HepG2 (cell line): ENCODE data around the gene PGK1. TPM values are rescaled to one million over a fixed set of nuclear protein-coding genes. Genes with fewer than 3 reads are reported as not detected.

Experiments used
- FIP1L1 ChIP-seq: fragments of 200-400 bp; formaldehyde crosslinking; IDR thresholded peaks from 2 replicates; pipeline ENCODE4 v1.6.1; 2018; ENCODE audit warnings: low read depth, mild to moderate bottlenecking, low read length, moderate library complexity, borderline replicate concordance; ENCODE audit not compliant: insufficient read depth
- FOXK2 ChIP-seq: fragments of 450-650 bp; IDR thresholded peaks from 2 replicates; pipeline ENCODE4 v1.6.1; 2016
- GATAD2A ChIP-seq: IDR thresholded peaks from 2 replicates; pipeline ENCODE4 v1.6.1; 2016
- HOXA3 ChIP-seq: sonication (generic); formaldehyde crosslinking; IDR thresholded peaks from 2 replicates; pipeline ENCODE4 v1.5.0; 2020; ENCODE audit warnings: missing genetic modification reagents
- KLF15 ChIP-seq: sonication (generic); formaldehyde crosslinking; IDR thresholded peaks from 2 replicates; pipeline ENCODE4 v1.8.1; 2023; ENCODE audit warnings: borderline replicate concordance, mild to moderate bottlenecking, inconsistent platforms, missing genetic modification reagents, mixed read lengths
- SAP130 ChIP-seq: IDR thresholded peaks from 2 replicates; pipeline ENCODE4 v1.6.1; 2016; ENCODE audit warnings: low read depth
- SATB2 ChIP-seq: sonication (generic); formaldehyde crosslinking; IDR thresholded peaks from 2 replicates; pipeline ENCODE4 v1.5.0; 2020; ENCODE audit warnings: missing genetic modification reagents
- SMC3 ChIP-seq: IDR thresholded peaks from 2 replicates; pipeline ENCODE4 v1.6.1; 2011; ENCODE audit warnings: low read length, improper control_type of control experiment
- ZBTB20 ChIP-seq: sonication (generic); formaldehyde crosslinking; IDR thresholded peaks from 2 replicates; pipeline ENCODE4 v1.8.1; 2023; ENCODE audit warnings: missing genetic modification reagents, low read depth, mild to moderate bottlenecking, borderline replicate concordance
- ZNF124 ChIP-seq: sonication (generic); formaldehyde crosslinking; IDR thresholded peaks from 2 replicates; pipeline ENCODE4 v1.4.0; 2020; ENCODE audit warnings: missing genetic modification reagents
- ZNF160 ChIP-seq: sonication (generic); formaldehyde crosslinking; IDR thresholded peaks from 2 replicates; pipeline ENCODE4 v1.8.0; 2022; ENCODE audit warnings: mild to moderate bottlenecking, inconsistent platforms, missing genetic modification reagents
- ZNF296 ChIP-seq: sonication (generic); formaldehyde crosslinking; conservative IDR thresholded peaks from 2 replicates; pipeline ENCODE4 v1.5.0; 2020; ENCODE audit warnings: mild to moderate bottlenecking, missing genetic modification reagents
- ZNF331 ChIP-seq: sonication (generic); formaldehyde crosslinking; IDR thresholded peaks from 2 replicates; pipeline ENCODE4 v1.4.0; 2020; ENCODE audit warnings: missing genetic modification reagents
- polyA plus RNA-seq, 8 experiments: library from polyadenylated mRNA; depleted of rRNA in 3 of 8; stranded (reverse) in 7 of 8; unstranded in 1 of 8; fragments of >200 nt; fragmentation: Illumina TruSeq in 4 of 8; extraction: Trizol in 4 of 8; gene quantifications; 2 replicates each; pipeline versions ENCODE4 v1.2.1 to v1.2.3, GENCODE V29; 2011 to 2016; ENCODE audit warnings: low read depth in 4 of 8, missing spikeins in 1 of 8, mixed read lengths in 1 of 8; ENCODE audit not compliant: insufficient read depth in 1 of 8
- total RNA-seq, 5 experiments: library from RNA; depleted of rRNA; stranded (reverse); fragments of >200 nt; fragmentation: Illumina TruSeq; extraction: Trizol; gene quantifications; 2 replicates each; pipeline ENCODE4 v1.2.3, GENCODE V29; 2016; ENCODE audit warnings: low read depth in 1 of 5
- TF ChIP-seq, protein P1 (sequence below): sonication (generic); formaldehyde crosslinking; IDR thresholded peaks from 2 replicates; pipeline ENCODE4 v1.8.1; 2023; ENCODE audit warnings: mild to moderate bottlenecking, inconsistent platforms, moderate library complexity, missing genetic modification reagents, borderline replicate concordance
- TF ChIP-seq, protein P2 (sequence below): sonication (generic); formaldehyde crosslinking; IDR thresholded peaks from 2 replicates; pipeline ENCODE4 v1.5.1; 2020; ENCODE audit warnings: missing genetic modification reagents, mild to moderate bottlenecking, borderline replicate concordance
- TF ChIP-seq, protein P3 (sequence below): sonication (generic); formaldehyde crosslinking; IDR thresholded peaks from 2 replicates; pipeline ENCODE4 v1.9.0; 2021; ENCODE audit warnings: missing genetic modification reagents, borderline replicate concordance
- TF ChIP-seq, protein P4 (sequence below): sonication (generic); formaldehyde crosslinking; conservative IDR thresholded peaks from 2 replicates; pipeline ENCODE4 v1.4.0; 2020; ENCODE audit warnings: mild to moderate bottlenecking, missing genetic modification reagents, moderate library complexity
- TF ChIP-seq, protein P5 (sequence below): sonication (generic); formaldehyde crosslinking; IDR thresholded peaks from 2 replicates; pipeline ENCODE4 v1.8.1; 2023; ENCODE audit warnings: mild to moderate bottlenecking, missing genetic modification reagents

PGK1 gene
- total and polyA plus RNA-seq, 2 of the 13 experiments (the other 11 are each of a cell fraction or from before 2014, with no cell fraction given) = 325 to 1,274 TPM

DNA sequence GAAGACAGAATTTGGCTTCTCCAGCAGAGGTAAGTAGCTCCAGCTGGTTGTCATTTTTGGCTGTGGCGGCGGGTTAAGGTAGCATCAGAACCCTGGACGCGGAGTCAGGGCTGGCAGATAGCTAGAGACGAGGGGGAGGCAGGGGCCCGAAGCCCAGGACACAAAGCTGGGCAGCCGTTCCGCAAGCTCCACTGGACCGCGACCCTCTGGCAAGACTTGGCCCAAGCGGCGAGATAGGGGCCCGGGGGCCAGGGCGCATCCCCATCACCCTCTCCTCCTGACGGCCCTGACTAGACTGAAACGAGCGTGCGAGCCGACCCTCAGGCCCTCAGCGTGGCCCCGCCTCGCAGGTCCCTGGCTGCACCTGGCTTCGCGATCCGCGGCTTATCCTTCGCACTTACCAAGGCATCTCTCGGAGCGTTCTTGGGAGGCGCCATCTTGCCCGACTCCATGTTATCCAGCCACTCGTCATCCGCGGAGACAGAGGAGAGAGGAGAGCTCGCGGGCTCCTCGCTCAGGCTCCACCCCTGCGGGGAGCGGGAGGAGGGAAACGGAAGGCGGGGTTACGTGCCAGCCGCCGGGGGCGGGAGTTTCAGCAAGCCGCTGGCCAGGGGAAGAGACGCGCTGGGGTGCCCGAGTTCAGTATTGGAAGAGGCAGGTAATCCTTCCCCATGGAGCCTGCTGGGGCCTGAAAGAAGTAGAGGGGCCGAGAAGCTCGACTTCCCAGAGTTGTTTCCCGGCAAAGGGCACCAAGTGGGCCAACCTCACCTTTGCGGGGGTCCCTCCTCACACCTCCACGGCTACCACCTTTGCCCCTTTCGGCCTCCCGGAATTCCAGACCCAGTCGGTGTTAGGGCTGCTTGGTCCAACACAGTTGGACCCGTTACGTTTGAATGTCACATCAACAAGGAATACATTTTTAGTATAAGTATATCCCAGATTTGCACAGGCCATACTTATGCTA, 35.4 kb downstream of the PGK1 start, which contains the start of gene TAF9B (continued):
- TF ChIP-seq, protein P1, sequence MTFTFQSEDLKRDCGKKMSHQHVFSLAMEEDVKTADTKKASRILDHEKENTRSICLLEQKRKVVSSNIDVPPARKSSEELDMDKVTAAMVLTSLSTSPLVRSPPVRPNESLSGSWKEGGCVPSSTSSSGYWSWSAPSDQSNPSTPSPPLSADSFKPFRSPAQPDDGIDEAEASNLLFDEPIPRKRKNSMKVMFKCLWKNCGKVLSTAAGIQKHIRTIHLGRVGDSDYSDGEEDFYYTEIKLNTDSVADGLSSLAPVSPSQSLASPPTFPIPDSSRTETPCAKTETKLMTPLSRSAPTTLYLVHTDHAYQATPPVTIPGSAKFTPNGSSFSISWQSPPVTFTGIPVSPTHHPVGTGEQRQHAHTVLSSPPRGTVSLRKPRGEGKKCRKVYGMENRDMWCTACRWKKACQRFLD (CRISPR knock-in tag) = no peak
- TF ChIP-seq, protein P2, sequence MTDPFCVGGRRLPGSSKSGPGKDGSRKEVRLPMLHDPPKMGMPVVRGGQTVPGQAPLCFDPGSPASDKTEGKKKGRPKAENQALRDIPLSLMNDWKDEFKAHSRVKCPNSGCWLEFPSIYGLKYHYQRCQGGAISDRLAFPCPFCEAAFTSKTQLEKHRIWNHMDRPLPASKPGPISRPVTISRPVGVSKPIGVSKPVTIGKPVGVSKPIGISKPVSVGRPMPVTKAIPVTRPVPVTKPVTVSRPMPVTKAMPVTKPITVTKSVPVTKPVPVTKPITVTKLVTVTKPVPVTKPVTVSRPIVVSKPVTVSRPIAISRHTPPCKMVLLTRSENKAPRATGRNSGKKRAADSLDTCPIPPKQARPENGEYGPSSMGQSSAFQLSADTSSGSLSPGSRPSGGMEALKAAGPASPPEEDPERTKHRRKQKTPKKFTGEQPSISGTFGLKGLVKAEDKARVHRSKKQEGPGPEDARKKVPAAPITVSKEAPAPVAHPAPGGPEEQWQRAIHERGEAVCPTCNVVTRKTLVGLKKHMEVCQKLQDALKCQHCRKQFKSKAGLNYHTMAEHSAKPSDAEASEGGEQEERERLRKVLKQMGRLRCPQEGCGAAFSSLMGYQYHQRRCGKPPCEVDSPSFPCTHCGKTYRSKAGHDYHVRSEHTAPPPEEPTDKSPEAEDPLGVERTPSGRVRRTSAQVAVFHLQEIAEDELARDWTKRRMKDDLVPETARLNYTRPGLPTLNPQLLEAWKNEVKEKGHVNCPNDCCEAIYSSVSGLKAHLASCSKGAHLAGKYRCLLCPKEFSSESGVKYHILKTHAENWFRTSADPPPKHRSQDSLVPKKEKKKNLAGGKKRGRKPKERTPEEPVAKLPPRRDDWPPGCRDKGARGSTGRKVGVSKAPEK (CRISPR knock-in tag) = no peak
- TF ChIP-seq KLF15 (CRISPR knock-in tag) = 0 out of 2 replicates have a peak, but pooled peaks have one; percentile 53
- no peak for TF ChIP-seq ZNF296 (CRISPR knock-in tag)
- TF ChIP-seq, protein P3, sequence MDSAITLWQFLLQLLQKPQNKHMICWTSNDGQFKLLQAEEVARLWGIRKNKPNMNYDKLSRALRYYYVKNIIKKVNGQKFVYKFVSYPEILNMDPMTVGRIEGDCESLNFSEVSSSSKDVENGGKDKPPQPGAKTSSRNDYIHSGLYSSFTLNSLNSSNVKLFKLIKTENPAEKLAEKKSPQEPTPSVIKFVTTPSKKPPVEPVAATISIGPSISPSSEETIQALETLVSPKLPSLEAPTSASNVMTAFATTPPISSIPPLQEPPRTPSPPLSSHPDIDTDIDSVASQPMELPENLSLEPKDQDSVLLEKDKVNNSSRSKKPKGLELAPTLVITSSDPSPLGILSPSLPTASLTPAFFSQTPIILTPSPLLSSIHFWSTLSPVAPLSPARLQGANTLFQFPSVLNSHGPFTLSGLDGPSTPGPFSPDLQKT (CRISPR knock-in tag) = no peak
- TF ChIP-seq HOXA3 (CRISPR knock-in tag) = peak; percentile 42; the same call in 1 of the 2 replicates
- 0 out of 2 replicates have a peak, but pooled peaks have one; percentile 77 for TF ChIP-seq FIP1L1
- TF ChIP-seq SATB2 (CRISPR knock-in tag) = no peak
- TF ChIP-seq SAP130 (CRISPR knock-in tag) = peak; percentile 32; the same call in 1 of the 2 replicates
- TF ChIP-seq, protein P4, sequence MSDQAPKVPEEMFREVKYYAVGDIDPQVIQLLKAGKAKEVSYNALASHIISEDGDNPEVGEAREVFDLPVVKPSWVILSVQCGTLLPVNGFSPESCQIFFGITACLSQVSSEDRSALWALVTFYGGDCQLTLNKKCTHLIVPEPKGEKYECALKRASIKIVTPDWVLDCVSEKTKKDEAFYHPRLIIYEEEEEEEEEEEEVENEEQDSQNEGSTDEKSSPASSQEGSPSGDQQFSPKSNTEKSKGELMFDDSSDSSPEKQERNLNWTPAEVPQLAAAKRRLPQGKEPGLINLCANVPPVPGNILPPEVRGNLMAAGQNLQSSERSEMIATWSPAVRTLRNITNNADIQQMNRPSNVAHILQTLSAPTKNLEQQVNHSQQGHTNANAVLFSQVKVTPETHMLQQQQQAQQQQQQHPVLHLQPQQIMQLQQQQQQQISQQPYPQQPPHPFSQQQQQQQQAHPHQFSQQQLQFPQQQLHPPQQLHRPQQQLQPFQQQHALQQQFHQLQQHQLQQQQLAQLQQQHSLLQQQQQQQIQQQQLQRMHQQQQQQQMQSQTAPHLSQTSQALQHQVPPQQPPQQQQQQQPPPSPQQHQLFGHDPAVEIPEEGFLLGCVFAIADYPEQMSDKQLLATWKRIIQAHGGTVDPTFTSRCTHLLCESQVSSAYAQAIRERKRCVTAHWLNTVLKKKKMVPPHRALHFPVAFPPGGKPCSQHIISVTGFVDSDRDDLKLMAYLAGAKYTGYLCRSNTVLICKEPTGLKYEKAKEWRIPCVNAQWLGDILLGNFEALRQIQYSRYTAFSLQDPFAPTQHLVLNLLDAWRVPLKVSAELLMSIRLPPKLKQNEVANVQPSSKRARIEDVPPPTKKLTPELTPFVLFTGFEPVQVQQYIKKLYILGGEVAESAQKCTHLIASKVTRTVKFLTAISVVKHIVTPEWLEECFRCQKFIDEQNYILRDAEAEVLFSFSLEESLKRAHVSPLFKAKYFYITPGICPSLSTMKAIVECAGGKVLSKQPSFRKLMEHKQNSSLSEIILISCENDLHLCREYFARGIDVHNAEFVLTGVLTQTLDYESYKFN (CRISPR knock-in tag) = no peak
- TF ChIP-seq, protein P5, sequence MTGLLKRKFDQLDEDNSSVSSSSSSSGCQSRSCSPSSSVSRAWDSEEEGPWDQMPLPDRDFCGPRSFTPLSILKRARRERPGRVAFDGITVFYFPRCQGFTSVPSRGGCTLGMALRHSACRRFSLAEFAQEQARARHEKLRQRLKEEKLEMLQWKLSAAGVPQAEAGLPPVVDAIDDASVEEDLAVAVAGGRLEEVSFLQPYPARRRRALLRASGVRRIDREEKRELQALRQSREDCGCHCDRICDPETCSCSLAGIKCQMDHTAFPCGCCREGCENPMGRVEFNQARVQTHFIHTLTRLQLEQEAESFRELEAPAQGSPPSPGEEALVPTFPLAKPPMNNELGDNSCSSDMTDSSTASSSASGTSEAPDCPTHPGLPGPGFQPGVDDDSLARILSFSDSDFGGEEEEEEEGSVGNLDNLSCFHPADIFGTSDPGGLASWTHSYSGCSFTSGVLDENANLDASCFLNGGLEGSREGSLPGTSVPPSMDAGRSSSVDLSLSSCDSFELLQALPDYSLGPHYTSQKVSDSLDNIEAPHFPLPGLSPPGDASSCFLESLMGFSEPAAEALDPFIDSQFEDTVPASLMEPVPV (CRISPR knock-in tag) = peak; percentile 89
- no peak for TF ChIP-seq SMC3
- peak; percentile 38; the same call in 1 of the 2 replicates for TF ChIP-seq ZNF160 (CRISPR knock-in tag)
- TF ChIP-seq GATAD2A = no peak
- TF ChIP-seq ZBTB20 (CRISPR knock-in tag) = peak; percentile 20; the same call in 1 of the 2 replicates
- TF ChIP-seq FOXK2 = no peak
- TF ChIP-seq ZNF331 (CRISPR knock-in tag) = no peak
- no peak for TF ChIP-seq ZNF124 (CRISPR knock-in tag)
